ENCODE measurements around the gene RAD51B.
A peak's percentile ranks its signal among the peaks of the same experiment; 100 is the strongest.
"Not testable (repeated sequence)": the region's sequence is repeated elsewhere in the genome, so short reads cannot be mapped to it uniquely, and the experiment has no call there.

Gene RAD51B

GRCh38 chr14:68176687-68177086 lies 357.1 kb downstream of the RAD51B start:
- in situ Hi-C loops (cut with HindIII; ENCODE audit: low sequenced_read_pairs), result no loop called here
- DNase-seq (ENCODE audit: low read depth, low spot score), result no peak
- H3K4me3 ChIP-seq (ENCODE audit: low read depth, low read length), result no peak overlapping the region
- no peak for TF ChIP-seq CTCF (IDR thresholded peaks at IDR 0.05; ENCODE audit: low read depth, low read length)

DNA sequence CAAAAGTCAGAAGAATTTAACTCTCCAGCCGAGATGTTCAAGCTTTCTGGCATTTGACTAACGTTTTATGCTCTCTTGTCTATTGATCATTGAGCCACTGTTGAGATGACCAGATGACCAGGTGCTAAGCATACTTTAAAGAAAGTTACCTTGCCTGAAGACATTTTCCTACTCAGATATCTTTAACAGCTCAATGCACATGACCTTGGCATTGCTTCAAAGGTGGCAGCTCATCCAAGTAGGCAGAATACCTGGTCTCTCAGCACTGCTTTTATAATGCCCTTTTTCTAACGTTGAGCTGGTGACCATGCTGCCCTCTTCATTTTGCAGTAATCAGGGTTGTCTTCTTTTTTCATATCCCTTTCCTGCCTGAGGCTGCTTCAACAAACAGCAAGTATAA lies 358.1 kb downstream of the RAD51B start:
- in situ Hi-C loops (cut with HindIII; ENCODE audit: low sequenced_read_pairs), result no loop called here
- TF ChIP-seq CTCF (IDR thresholded peaks at IDR 0.05; ENCODE audit: low read depth, low read length), result no peak

DNA sequence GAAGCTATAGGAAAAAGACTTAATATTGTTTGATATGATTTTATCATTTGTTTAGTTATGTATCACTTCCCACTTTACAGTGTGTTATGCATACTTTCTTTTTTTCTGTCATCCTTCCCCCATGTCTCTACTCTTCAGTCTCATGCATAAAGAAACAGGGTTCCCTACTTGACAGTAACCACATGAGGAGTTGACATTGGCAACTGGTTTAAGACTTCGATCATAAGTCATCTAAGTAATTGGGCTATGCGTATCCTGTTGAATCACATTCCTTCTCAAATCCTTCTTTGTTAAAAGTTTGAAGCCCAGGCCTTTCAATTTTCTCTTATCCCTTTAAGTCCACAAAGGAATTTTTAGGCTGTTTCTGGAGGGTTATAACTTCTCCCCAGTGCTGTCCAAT lies 358.7 kb downstream of the RAD51B start:
- no peak overlapping the region for H3K4me3 ChIP-seq (ENCODE audit: low read depth, low read length)
- DNase-seq (ENCODE audit: low read depth, low spot score), result peak; percentile 40
- no peak for TF ChIP-seq CTCF (IDR thresholded peaks at IDR 0.05; ENCODE audit: low read depth, low read length)
- in situ Hi-C loops (cut with HindIII; ENCODE audit: low sequenced_read_pairs), result no loop called here

More for the DNA sequence above, 358.1 kb downstream of the RAD51B start:
- H3K4me3 ChIP-seq (ENCODE audit: low read depth, low read length), result no peak overlapping the region
- no peak for DNase-seq (ENCODE audit: low read depth, low spot score)

GRCh38 chr14:68181519-68182326 lies 362.1 kb downstream of the RAD51B start:
- TF ChIP-seq CTCF (IDR thresholded peaks at IDR 0.05; ENCODE audit: low read depth, low read length), result no peak
- no peak overlapping the region for H3K4me3 ChIP-seq (ENCODE audit: low read depth, low read length)
- DNase-seq (ENCODE audit: low read depth, low spot score), result peak; percentile 71
- in situ Hi-C loops (cut with HindIII; ENCODE audit: low sequenced_read_pairs), result no loop called here

DNA sequence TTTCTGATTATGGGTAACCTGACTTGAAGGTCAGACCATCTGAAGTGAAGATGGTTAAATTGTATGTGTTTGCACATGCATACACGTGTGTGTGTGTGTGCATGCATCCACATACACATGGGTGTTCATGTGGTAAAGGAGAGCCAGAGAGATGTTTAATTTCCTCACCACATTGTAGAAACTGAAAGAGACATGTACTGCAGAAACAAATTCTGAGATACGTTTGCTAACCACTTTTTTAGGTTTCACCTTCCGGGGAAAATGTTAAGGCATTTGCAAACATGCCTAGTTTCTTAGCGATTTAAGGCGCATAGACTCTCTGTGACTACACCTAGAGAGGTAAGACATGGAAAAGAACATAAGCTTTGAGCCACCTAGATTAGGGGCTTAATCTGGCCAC lies 362.9 kb downstream of the RAD51B start:
- no peak for TF ChIP-seq CTCF (IDR thresholded peaks at IDR 0.05; ENCODE audit: low read depth, low read length)
- in situ Hi-C loops (cut with HindIII; ENCODE audit: low sequenced_read_pairs), result no loop called here
- no peak overlapping the region for H3K4me3 ChIP-seq (ENCODE audit: low read depth, low read length)
- no peak for DNase-seq (ENCODE audit: low read depth, low spot score)

- H3K4me3 ChIP-seq (ENCODE audit: low read depth, low read length); in situ Hi-C loops (cut with HindIII; ENCODE audit: low sequenced_read_pairs): not testable (repeated sequence)
- DNase-seq (ENCODE audit: low read depth, low spot score), result peak; percentile 65
Measured at GRCh38 chr14:68186500-68187276, 367.1 kb downstream of the RAD51B start.

GRCh38 chr14:68188174-68188573 lies 368.6 kb downstream of the RAD51B start:
- no peak for TF ChIP-seq CTCF (IDR thresholded peaks at IDR 0.05; ENCODE audit: low read depth, low read length)
- in situ Hi-C loops (cut with HindIII; ENCODE audit: low sequenced_read_pairs), result no loop called here
- no peak overlapping the region for H3K4me3 ChIP-seq (ENCODE audit: low read depth, low read length)
- no peak for DNase-seq (ENCODE audit: low read depth, low spot score)
